D721Med (cell line): ENCODE results near the gene PTPRA.

ENCODE experiments used
- DNase-seq: peaks from one replicate; pipeline ENCODE4 v3.0.0; 2011; ENCODE audit warnings: low spot score; ENCODE audit not compliant: insufficient read length
- FAIRE-seq: peaks from 2 replicates; lab custom pipeline; 2011; peaks lifted over from hg19 to GRCh38; lab: Jason Lieb, UNC
- TF ChIP-seq, protein P1 (sequence below): IDR thresholded peaks from 2 replicates; pipeline ENCODE4 v1.5.1; 2012; ENCODE audit warnings: mild to moderate bottlenecking, control low read depth; ENCODE audit not compliant: insufficient read depth; ENCODE audit errors: missing control alignments

The PTPRA gene

GRCh38 chr20:2866236-2866635 lies 7.0 kb upstream of the PTPRA start:
- DNase-seq, result no peak
- TF ChIP-seq, protein P1, sequence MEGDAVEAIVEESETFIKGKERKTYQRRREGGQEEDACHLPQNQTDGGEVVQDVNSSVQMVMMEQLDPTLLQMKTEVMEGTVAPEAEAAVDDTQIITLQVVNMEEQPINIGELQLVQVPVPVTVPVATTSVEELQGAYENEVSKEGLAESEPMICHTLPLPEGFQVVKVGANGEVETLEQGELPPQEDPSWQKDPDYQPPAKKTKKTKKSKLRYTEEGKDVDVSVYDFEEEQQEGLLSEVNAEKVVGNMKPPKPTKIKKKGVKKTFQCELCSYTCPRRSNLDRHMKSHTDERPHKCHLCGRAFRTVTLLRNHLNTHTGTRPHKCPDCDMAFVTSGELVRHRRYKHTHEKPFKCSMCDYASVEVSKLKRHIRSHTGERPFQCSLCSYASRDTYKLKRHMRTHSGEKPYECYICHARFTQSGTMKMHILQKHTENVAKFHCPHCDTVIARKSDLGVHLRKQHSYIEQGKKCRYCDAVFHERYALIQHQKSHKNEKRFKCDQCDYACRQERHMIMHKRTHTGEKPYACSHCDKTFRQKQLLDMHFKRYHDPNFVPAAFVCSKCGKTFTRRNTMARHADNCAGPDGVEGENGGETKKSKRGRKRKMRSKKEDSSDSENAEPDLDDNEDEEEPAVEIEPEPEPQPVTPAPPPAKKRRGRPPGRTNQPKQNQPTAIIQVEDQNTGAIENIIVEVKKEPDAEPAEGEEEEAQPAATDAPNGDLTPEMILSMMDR, result no peak
- FAIRE-seq, result no peak

GRCh38 chr20:2867081-2867864 lies 6.0 kb upstream of the PTPRA start:
- DNase-seq, result no peak
- TF ChIP-seq, protein P1, result no peak
- FAIRE-seq, result no peak

- TF ChIP-seq, protein P1, result no peak
- DNase-seq, result no peak
- FAIRE-seq, result no peak
Observed at GRCh38 chr20:2869381-2869780, 3.9 kb upstream of the PTPRA start.

DNA sequence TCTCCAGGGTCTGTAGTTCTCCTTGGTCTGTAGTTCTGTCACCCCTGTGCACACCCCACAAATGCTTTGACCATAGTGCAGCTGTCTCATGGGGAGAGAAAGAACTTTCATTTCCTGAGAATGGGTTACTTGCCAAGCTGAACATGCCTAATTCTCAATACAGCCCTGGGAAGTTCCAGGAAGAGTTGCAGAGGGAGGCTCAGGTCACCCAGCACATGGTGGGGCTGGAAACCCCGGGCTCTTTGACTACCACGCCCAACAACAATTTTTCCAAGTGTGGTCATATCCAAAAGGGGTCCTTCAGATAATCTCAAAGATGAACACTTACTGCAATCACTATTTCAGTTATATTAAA lies 2.2 kb upstream of the PTPRA start:
- FAIRE-seq, result no peak
- no peak for DNase-seq
- TF ChIP-seq, protein P1, result no peak

DNA sequence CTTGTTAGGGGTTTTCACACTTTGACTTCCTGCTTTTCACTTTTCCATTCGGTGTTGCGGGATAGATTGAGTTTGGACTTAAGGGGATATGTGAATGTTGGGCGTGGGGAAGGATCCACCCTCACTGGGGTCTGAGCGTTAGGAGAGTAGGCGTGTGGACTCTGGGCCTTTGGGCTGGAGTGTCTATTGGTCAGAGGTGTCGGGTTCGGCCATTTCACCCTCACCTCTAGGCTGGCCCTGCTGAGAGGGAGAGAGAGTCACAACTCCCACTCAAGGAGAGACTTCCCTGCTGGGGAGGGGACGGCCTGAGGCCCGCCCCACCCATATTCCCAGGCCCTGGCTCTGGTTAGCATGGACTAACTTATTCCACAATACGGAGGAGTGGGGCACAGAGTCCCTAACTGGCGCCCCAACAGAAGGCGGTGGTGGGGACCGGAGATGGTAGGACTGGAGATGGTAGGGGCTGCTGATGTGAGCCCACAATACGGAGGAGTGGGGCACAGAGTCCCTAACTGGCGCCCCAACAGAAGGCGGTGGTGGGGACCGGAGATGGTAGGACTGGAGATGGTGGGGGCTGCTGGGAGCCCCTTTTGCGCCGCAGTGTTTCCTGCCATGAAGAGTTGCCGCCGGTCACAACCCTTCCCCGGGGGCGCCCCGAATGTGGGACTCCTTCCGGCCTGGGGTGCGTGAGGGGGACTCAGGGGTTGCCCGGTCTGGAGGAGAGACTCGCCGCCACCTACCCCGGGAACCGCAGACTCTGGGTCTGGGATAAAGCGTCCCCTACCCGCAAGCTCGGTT lies 1.4 kb upstream of the PTPRA start:
- DNase-seq (no peak), FAIRE-seq (no peak)
- TF ChIP-seq, protein P1, result no peak

DNA sequence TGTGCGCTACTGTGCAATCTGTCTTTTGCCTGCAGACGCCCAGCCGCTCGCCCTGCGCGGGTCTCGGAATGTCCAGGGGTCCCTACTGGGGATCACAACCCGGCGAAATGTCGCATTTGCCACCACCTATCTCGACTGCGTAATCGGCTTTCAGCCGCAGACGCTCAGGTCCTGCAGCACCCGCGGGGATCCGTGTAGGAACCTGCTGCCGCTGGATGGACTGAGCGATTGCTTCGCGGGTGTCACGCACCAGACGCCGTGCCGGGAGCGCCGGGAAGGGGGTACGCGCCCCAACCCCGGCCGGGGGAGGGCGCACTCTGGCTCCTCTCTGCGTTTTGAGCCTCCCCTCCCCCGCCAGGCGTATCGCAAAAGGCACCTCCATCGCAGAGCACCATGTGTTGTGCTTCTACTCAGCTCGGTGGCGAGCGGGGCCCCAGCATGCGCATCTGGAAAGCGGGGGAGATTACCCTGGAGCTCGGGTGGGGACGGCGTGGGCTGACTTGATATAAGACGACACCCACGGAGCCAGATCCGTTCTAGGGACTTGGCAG lies 747 bp upstream of the PTPRA start:
- TF ChIP-seq, protein P1, result no peak

More for the DNA sequence above, 747 bp upstream of the PTPRA start:
- FAIRE-seq (no peak), DNase-seq (no peak)
